HG03354 (cell line): ENCODE data around the gene FAM174B.

ENCODE experiments used
- ATAC-seq: cut with Tn5 transposase; IDR thresholded peaks from one replicate; pipeline ENCODE4 v1.9.1; 2021; ENCODE audit warnings: mild to moderate bottlenecking; ENCODE audit not compliant: unreplicated experiment, poor library complexity, severe bottlenecking

Gene FAM174B

GRCh38 chr15:92655178-92655995 is at the start of gene FAM174B:
Gene FAM174B, minus strand, starts transcription at chr15:92655775.
- peak; percentile 65 for ATAC-seq

DNA sequence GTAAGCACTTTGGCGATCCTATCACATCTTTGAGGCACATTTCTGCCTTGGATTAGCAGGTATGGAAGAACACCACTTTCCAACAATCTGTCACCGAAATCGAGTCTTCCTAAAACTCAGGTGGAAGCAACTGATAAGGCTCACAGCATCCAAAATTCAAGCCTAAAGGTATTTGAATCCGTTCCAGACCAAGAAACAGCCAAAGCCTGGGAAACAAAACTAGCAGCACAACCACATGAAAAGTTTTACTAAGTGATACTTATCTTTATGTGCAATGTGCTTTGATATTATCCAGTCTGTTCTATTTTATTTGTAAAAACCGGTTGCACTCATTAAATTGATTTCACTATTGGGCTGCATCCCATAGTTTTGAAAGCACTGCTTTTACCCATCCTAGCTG is 40.5 kb upstream of the FAM174B start:
- ATAC-seq, result no peak

GRCh38 chr15:92693691-92694331 is 38.2 kb upstream of the FAM174B start:
- no peak for ATAC-seq

DNA sequence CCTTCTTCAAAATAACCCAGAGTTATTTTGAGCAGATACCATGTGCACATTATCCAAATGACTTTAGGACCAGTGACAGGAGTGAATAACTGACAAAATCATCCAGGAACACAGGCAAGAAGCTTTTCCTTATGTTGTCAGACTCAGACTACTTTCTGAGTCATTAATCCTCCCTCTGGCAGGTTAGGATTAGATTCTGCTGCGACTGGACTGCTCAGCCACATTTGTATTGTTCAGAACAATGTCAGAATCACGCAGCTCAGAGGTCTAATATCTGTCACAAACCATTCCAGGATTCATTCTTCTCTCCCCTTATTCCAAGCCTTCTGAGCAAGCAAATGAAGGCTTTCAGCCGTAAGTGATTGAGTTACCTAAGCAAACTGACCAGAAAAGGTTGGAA is 34.8 kb upstream of the FAM174B start:
- no peak for ATAC-seq

DNA sequence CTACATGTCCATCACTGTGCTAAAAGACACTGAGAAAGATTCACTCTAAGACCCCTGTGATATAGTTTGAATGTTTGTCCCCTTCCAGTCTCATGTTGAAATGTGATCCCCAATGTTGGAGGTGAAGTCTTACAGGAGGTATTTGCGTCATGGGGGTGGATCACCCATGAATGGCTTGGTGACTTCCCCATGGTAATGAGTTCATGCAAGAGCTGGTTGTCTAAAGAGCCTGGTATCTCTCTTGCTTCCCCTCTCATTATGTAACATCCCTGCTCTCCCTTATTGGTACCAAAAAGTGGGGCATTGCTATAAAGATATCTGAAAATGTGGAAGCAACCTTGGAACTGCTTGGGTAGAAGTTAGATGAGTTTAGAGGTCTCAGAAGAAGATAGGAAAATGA is 32.2 kb upstream of the FAM174B start:
- ATAC-seq, result no peak

GRCh38 chr15:92687195-92687602 is 31.6 kb upstream of the FAM174B start:
- no peak for ATAC-seq

- ATAC-seq, result no peak
These were observed 27.9 kb upstream of the FAM174B start for GRCh38 chr15:92683511-92683834.

DNA sequence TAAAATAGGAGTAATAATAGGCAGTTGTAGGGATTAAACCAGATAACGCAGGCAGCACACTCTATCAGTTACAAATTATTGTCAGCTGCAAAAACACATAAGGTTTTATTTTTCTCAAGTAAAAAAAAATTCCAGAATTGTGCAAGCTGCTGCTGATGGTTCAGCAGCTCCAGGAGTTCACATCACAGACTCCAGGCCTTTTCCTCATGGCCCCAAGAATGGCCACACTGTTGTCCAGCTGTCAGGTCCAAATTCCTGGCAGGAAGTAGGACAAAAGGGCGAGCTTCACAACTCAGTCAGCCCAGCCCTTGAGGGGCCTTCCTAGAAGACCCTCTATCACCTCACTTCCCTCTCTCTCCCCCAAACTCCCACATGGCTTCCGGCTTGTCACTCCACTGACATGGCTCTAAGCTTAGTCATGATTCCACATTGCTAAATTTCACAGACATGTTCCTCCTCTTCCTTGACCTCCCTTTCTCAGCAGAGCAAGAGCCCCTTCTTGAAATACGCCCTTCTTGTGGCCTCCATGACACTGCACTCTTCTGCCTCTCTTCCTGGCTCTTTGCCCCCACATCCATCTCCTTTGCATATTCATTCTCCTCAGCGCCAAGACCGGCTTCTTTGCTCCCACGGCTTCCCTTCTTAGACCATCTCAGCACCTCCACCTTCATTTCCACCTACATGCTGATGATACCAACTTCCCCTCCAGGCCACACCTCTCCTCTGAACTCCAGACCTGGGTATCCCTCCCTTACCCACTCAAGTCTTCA is 27.4 kb upstream of the FAM174B start:
- no peak for ATAC-seq

DNA sequence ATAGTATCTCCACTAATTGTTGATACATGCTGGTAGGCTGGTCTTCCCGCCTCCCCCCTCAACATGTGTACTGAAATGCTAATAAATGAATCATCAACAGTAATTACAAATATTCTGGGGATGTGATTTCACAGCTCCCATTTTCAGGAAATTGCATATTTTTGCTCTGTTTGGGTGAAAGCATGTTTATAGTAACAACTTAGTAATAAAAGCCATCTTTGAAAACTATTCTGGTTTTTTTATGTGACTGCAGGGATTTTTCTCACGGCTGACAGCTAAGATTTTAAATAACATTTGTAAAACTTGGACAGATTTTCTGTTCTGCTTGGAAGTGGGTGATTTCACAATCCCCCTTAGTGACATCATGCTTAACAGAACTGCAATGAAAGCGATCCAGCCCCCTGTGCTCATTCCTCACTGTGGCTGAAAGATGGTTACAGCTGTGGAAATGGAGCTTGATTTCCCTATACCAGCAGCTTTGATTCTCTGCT is 25.6 kb upstream of the FAM174B start:
- no peak for ATAC-seq

DNA sequence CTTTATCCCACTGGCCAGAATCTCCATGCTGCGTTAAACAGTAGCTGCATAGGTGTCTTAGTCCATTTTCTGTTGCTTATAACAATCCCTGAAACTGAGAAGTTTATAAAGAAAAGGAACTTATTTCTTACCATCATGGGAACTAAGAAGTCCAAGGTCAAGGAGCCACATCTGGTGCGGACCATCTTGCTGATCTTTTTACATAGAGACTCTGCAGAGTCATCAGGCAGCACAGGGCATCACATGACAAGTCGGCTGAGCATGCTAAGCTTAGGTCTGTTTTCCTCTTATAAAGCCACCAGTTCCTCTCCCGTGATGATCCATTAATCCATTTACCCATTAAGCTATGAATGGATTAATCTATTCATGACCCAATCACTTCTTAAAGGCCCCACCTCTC is 22.4 kb upstream of the FAM174B start:
- no peak for ATAC-seq

DNA sequence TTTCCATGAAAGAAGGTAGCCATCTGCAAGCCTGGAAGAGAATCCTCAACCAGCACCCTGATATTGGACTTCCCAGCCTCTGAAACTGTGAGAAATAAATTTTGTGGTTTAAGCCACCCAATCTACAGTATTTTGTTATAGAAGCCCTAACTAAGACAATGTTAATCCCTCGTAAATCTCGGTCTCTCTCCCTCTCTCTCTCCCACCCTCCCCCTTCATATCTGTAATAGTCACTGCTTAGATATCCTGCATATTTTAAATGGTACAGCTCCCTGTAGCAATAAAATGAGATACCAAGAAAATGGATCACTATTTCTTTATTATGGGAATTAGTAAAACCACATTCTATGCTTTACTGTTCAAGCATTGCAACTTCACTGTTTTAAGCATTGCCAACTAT is 21.0 kb upstream of the FAM174B start:
- no peak for ATAC-seq

DNA sequence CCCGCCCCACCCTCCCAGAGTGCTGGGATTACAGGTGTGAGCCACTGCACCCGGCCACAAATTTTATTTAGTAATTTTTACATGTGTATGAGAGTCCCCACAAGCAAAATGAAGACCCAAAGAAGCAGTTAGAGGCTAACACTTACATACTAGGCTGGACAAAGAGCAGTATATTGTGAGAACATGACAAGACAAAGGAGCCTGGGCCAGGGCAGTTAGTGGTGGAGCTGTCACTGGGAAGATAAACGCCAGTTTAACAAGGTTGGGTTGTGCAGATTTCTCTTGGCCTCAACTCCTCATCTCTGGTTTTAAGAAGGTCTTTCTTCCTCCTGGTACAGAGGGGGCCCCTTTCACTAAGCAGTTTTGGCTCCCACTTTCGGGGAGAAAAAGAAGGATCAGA is 19.9 kb upstream of the FAM174B start:
- ATAC-seq, result no peak

DNA sequence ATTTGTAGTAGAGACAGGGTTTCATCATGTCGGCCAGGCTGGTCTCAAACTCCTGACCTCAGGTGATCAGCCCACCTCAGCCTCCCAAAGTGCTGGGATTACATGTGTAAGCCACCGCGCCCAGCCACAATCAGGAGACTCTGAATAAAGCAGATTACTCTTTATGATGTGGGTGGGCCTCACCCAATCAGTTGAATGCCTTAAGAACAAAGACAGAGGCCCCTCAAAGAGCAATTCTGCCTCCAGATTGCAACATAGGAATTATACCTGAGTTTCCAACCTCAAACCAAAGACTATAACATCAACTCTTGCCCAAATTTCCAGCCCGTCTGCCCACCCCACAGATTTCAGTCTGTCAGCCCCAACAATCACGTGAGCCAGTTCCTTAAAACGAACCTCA is 18.8 kb upstream of the FAM174B start:
- ATAC-seq, result no peak

GRCh38 chr15:92672102-92672501 is 16.5 kb upstream of the FAM174B start:
- ATAC-seq, result no peak

DNA sequence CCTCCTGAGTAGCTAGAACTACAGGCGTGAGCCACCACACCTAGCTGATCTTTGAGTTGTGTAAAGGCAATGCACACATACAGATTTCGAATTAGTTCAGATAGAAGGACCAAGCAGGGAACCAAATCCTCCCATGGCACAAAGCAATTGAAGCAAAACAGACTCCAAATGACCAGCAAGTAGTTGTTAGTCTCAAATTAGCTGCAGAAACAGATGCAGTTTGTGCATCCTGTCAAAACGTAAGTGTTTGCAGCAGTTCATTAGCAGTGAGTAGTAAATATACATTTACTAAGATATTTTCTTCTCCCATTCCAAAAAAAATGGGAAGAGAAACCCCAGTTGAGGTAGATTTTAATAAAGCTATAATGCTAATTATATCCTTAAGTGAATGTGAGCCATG is 15.8 kb upstream of the FAM174B start:
- no peak for ATAC-seq

GRCh38 chr15:92670621-92671020 is 15.0 kb upstream of the FAM174B start:
- no peak for ATAC-seq

GRCh38 chr15:92669432-92669831 is 13.9 kb upstream of the FAM174B start:
- ATAC-seq, result no peak

DNA sequence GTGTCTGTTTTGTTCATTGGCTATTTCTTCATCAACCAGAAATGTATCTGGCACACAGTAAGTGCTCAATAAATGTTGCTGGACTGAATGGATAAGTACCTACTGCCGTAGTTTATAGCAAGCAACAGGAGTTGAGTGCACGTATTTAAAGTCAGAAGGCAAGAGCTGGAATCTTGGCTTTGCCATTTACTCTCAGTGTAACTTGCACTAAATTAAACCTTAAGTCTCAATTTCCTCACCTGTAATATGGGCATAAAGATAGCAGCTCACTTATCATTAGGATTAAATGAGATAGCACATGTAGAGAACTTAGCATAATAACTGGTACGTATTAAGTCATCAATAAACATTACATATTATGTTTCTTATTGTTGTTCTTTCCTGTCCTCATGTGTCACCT is 13.0 kb upstream of the FAM174B start:
- no peak for ATAC-seq

- no peak for ATAC-seq
These were observed 12.5 kb upstream of the FAM174B start for GRCh38 chr15:92667970-92668485.

DNA sequence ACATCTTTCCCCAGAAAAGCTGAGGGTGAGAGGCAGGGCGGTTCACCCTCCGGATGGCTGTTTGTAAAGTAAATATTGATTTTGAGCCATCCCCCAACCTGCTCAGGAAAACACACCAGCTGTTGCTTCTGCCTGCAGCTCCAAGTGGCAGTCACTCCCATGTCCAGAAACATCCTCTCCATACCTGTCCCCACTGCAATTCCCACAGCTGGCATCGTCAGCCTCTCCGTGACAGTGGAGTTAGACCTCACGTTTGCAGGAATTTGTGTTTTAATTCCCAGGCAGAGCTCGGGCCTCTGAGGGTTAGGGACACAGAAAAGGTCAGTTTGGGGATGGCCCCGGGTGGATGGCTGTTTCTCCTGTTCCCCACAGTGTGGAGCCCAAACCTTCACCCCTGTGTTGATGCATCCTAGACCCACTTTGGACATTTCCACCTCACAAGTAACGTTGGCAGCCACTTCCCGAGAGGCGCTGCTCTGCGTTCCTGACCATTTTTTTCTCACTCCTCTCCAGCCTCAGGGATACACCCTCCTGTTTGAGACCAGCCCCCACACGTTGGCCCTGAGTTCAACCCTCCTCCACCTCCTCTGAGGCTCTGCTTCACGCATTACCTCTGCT is 11.8 kb upstream of the FAM174B start:
- no peak for ATAC-seq
